EH (cell line): ENCODE data around the gene SLC38A9.
A peak's percentile ranks its signal among the peaks of the same experiment; 100 is the strongest.
"Not testable (repeated sequence)": the region's sequence is repeated elsewhere in the genome, so short reads cannot be mapped to it uniquely, and the experiment has no call there.

Experiments used
- DNase-seq: peaks from one replicate; pipeline ENCODE4 v3.0.0-alpha.2; 2015; ENCODE audit warnings: low read depth

The SLC38A9 gene

GRCh38 chr5:55712023-55712859, at the start of gene SLC38A9:
Gene SLC38A9 (minus strand): TSS chr5:55712324. CDS start chr5:55697958, 14,366 bp downstream.
- peak; percentile 93 for DNase-seq

GRCh38 chr5:55761721-55762120, 49.6 kb upstream of the SLC38A9 start:
- not testable (repeated sequence) for DNase-seq

GRCh38 chr5:55758714-55759113, 46.6 kb upstream of the SLC38A9 start:
- DNase-seq: no peak

- DNase-seq: no peak
Observed at GRCh38 chr5:55758231-55758630, 46.1 kb upstream of the SLC38A9 start.

- DNase-seq: no peak
Observed at GRCh38 chr5:55750499-55750898, 38.4 kb upstream of the SLC38A9 start.

- DNase-seq: no peak
Observed at GRCh38 chr5:55750063-55750462, 37.9 kb upstream of the SLC38A9 start.

- no peak for DNase-seq
Observed at GRCh38 chr5:55749387-55749786, 37.3 kb upstream of the SLC38A9 start.

- DNase-seq: no peak
Observed at GRCh38 chr5:55747778-55748318, 35.7 kb upstream of the SLC38A9 start.

- no peak for DNase-seq
Observed at GRCh38 chr5:55742778-55743177, 30.7 kb upstream of the SLC38A9 start.

- DNase-seq: no peak
Observed at GRCh38 chr5:55737793-55738192, 25.7 kb upstream of the SLC38A9 start, which contains the start of gene DDX4. Gene DDX4 (plus strand): TSS chr5:55738061. CDS start chr5:55738964, 903 bp downstream.

GRCh38 chr5:55734658-55735057, 22.5 kb upstream of the SLC38A9 start:
- DNase-seq: no peak

- no peak for DNase-seq
Observed at GRCh38 chr5:55732585-55732984, 20.5 kb upstream of the SLC38A9 start.

- DNase-seq: no peak
Observed at GRCh38 chr5:55731848-55732247, 19.7 kb upstream of the SLC38A9 start.

GRCh38 chr5:55724281-55724680, 12.2 kb upstream of the SLC38A9 start:
- no peak for DNase-seq

- no peak for DNase-seq
Observed at GRCh38 chr5:55720188-55720703, 8.1 kb upstream of the SLC38A9 start.

GRCh38 chr5:55719026-55719425, 6.9 kb upstream of the SLC38A9 start:
- not testable (repeated sequence) for DNase-seq

- no peak for DNase-seq
Observed at GRCh38 chr5:55715519-55716078, 3.5 kb upstream of the SLC38A9 start.

- DNase-seq: no peak
Observed at GRCh38 chr5:55714749-55715148, 2.6 kb upstream of the SLC38A9 start.

- DNase-seq: no peak
Observed at GRCh38 chr5:55714339-55714738, 2.2 kb upstream of the SLC38A9 start.

- DNase-seq: peak; percentile 24
Observed at GRCh38 chr5:55713871-55714270, 1.7 kb upstream of the SLC38A9 start.

- DNase-seq: no peak
Observed at GRCh38 chr5:55711507-55712022, 559 bp downstream of the SLC38A9 start.

GRCh38 chr5:55708732-55709131, 3.4 kb downstream of the SLC38A9 start:
- DNase-seq: no peak

GRCh38 chr5:55706230-55706629, 5.9 kb downstream of the SLC38A9 start:
- no peak for DNase-seq
